GM23248 (cell line): Measurements from ENCODE around the gene VPS25. TPM values are rescaled to one million over a fixed set of nuclear protein-coding genes. Genes with fewer than 3 reads are reported as not detected.
A peak's percentile ranks its signal among the peaks of the same experiment; 100 is the strongest.

Experiments used
- DNase-seq: peaks from one replicate; pipeline ENCODE4 v3.0.0-alpha.2; 2015
- H2AFZ ChIP-seq: fragments of 200-600 bp; sonication (generic); 2 replicates; pipeline ENCODE4 v1.6.1; 2016; ENCODE audit warnings: antibody characterized with exemption
- H3F3A ChIP-seq: fragments of 200-600 bp; sonication (generic); 2 replicates; pipeline ENCODE4 v1.6.1; 2016; ENCODE audit warnings: mild to moderate bottlenecking, antibody characterized with exemption, mixed run types; ENCODE audit not compliant: insufficient read depth
- H3K27ac ChIP-seq: fragments of 200-600 bp; sonication (generic); 2 replicates; pipeline ENCODE4 v1.5.1; 2016; ENCODE audit warnings: mild to moderate bottlenecking
- H3K27me3 ChIP-seq: fragments of 200-600 bp; sonication (generic); replicated peaks from 2 replicates; pipeline ENCODE4 v1.6.1; 2016; ENCODE audit warnings: mild to moderate bottlenecking; ENCODE audit not compliant: insufficient read depth
- H3K36me3 ChIP-seq: fragments of 200-600 bp; sonication (generic); 2 replicates; pipeline ENCODE4 v1.6.1; 2016; ENCODE audit warnings: low read depth, mild to moderate bottlenecking
- H3K4me1 ChIP-seq: fragments of 200-600 bp; sonication (generic); 2 replicates; pipeline ENCODE4 v1.6.1; 2016; ENCODE audit warnings: mild to moderate bottlenecking; ENCODE audit not compliant: insufficient read depth
- H3K4me2 ChIP-seq: fragments of 200-600 bp; sonication (generic); one replicate; pipeline ENCODE4 v1.6.1; 2016; ENCODE audit warnings: mild to moderate bottlenecking; ENCODE audit not compliant: unreplicated experiment
- H3K4me3 ChIP-seq: fragments of 200-600 bp; sonication (generic); 2 replicates; pipeline ENCODE4 v1.5.1; 2016; ENCODE audit warnings: mild to moderate bottlenecking
- H3K79me2 ChIP-seq: fragments of 200-600 bp; sonication (generic); 2 replicates; pipeline ENCODE4 v1.6.1; 2016; ENCODE audit warnings: mild to moderate bottlenecking; ENCODE audit not compliant: insufficient read depth
- H3K9ac ChIP-seq: fragments of 200-600 bp; sonication (generic); 2 replicates; pipeline ENCODE4 v1.6.1; 2016; ENCODE audit warnings: mild to moderate bottlenecking
- H3K9me2 ChIP-seq: fragments of 200-600 bp; sonication (generic); 2 replicates; pipeline ENCODE4 v1.6.1; 2016; ENCODE audit warnings: mixed run types, mild to moderate bottlenecking, moderate library complexity; ENCODE audit not compliant: insufficient read depth
- H3K9me3 ChIP-seq: fragments of 200-600 bp; sonication (generic); one replicate; pipeline ENCODE4 v1.6.1; 2017; ENCODE audit warnings: low read depth
- H4K20me1 ChIP-seq: fragments of 200-600 bp; sonication (generic); 2 replicates; pipeline ENCODE4 v1.6.0; 2016; ENCODE audit not compliant: insufficient read depth
- EZH2 ChIP-seq: fragments of 200-600 bp; sonication (generic); IDR thresholded peaks from 2 replicates; pipeline ENCODE4 v1.6.1; 2018; ENCODE audit warnings: antibody characterized with exemption, mild to moderate bottlenecking; ENCODE audit not compliant: insufficient read depth, poor library complexity, severe bottlenecking
- EZH2phosphoT487 ChIP-seq: fragments of 200-600 bp; sonication (generic); IDR thresholded peaks from 2 replicates; pipeline ENCODE4 v1.6.1; 2018; ENCODE audit warnings: antibody characterized with exemption, moderate library complexity, mild to moderate bottlenecking, low read depth; ENCODE audit not compliant: insufficient read depth
- WGBS, 2 experiments: methylation state at CpG; one replicate each; pipeline ENCODE4 v1.1.6; 2015 to 2017; ENCODE audit warnings: low lambda C conversion rate in 2 of 2, low coverage in 1 of 2; ENCODE audit errors: missing lambda C conversion rate in 2 of 2; 5-methylcytosine and 5-hydroxymethylcytosine counted together
- in situ Hi-C: fragments of 300-500 bp; cut with MboI; formaldehyde crosslinking; loops from 2 replicates; pipeline ENCODE4 v1.15.0; 2020
- polyA plus RNA-seq: library from polyadenylated mRNA; unstranded; fragments of >200 nt; fragmentation: Nextera tagmentation; extraction: Ambion mirVana; gene quantifications from 2 replicates; pipeline ENCODE4 v1.2.1, GENCODE V29; 2016
- total RNA-seq: library from RNA; depleted of rRNA; stranded (reverse); fragments of >200 nt; shearing (Covaris generic); gene quantifications from 2 replicates; pipeline ENCODE4 v1.2.3, GENCODE V29; 2014

VPS25 gene
- total and polyA plus RNA-seq, 2 experiments from 2014 or later = 96.0 to 103 TPM

DNA sequence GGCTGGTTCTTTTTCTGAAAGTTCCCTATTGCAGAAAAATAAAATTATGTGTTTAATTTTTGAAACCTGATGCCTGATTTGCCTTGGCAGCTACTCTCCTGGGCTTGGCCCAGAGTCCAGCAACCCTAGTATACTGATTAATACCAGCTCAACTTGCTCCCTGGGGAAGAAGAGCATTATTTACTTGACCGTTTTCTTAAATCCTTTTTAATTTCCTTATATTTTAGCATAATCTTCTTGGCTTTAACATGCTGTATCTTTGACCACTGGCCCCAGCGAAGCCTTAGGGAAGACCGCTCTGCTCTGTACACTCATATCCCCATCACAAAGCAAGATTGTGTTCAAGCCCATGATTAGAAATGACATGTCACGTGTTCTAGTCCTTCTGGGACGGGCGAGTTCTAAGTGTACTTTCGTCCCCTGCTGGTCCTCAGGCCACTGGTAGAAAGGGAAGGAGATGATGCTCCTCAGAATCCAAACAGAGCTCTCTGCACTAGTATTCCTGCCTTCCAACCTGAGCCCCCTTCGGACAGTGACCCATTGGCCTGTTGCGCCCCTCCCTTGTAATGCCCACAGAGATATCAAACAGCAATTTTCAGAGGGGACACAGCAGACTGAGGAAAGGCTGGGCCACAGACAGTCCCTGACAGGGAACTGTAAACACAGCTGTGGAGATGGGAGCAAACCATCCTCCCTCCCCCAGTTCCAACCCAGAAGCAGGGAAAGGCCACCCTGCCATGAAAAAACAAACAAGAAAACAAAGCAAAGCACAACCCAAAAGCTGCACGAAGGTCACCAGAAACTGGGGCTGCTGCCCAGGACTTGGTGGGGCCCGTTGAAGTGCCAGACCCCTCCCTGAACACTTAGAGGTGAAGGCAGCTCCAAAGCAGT lies 24.1 kb upstream of the VPS25 start:
- H3K4me2 ChIP-seq = no peak overlapping the region
- WGBS, 2 experiments = 33 to 36% methylated on average over 11 of the region's 11 CpGs
- no peaks in the 10 kb centered on the region for H3F3A ChIP-seq
- H3K27ac ChIP-seq = no peak overlapping the region
- no peaks in the 10 kb centered on the region for H4K20me1 ChIP-seq
- peaks cover 4% of the 10 kb centered on the region for H3K79me2 ChIP-seq
- H3K9me2 ChIP-seq = no peaks in the 10 kb centered on the region
- H2AFZ ChIP-seq = no peak overlapping the region; the same call in 1 of the 2 replicates
- no peaks in the 10 kb centered on the region for H3K27me3 ChIP-seq
- in situ Hi-C loops = loop anchor here (25.0 kb wide), 1 partner anchor 188 kb away; no protein-coding TSS in a partner anchor
- TF ChIP-seq EZH2 = no peak
- no peak for TF ChIP-seq EZH2phosphoT487
- H3K9ac ChIP-seq = no peak overlapping the region
- H3K4me3 ChIP-seq = no peak overlapping the region
- no peaks in the 10 kb centered on the region for H3K36me3 ChIP-seq
- H3K4me1 ChIP-seq = no peaks in the 10 kb centered on the region; the same call in 1 of the 2 replicates
- DNase-seq = no peak
- no peaks in the 10 kb centered on the region for H3K9me3 ChIP-seq

DNA sequence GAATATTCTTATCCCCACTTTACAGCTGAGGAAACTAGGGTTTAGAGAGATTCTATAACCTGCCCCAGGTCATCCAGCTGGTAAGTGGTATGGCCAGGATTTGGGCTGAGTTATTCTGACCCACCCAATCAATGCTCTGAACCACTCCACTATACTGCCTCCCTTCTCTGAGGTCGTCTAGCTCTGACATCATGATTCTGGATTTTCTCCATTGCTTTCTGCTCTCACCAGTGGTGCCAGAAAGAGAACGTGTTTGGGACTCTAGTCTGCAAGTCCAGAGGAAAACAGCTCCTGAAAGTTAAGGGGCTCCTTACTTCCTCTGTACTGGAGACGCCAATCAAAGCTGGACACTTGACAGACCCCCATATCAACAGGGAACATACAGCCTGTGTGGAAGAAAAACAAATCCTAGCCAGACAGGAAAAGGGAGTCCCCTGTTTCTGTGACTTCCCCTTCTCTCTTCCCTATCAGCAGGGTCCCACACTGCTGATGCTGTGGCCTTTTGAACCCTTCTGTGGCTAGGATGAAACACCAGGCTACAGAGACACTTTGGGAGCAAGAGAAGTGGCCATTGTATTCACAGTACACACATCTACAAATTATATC lies 22.4 kb upstream of the VPS25 start:
- H3K4me1 ChIP-seq = no peaks in the 10 kb centered on the region
- no peak overlapping the region for H3K27ac ChIP-seq
- no peak overlapping the region for H3K4me3 ChIP-seq
- no peaks in the 10 kb centered on the region for H3K79me2 ChIP-seq
- no peak overlapping the region for H2AFZ ChIP-seq
- WGBS, 2 experiments = 18 to 19% methylated on average over 3 of the region's 3 CpGs
- H3K27me3 ChIP-seq = no peaks in the 10 kb centered on the region
- no peaks in the 10 kb centered on the region for H3K36me3 ChIP-seq
- no peaks in the 10 kb centered on the region for H4K20me1 ChIP-seq
- no peak for DNase-seq
- no peaks in the 10 kb centered on the region for H3F3A ChIP-seq
- H3K9me3 ChIP-seq = no peaks in the 10 kb centered on the region
- TF ChIP-seq EZH2 = no peak
- TF ChIP-seq EZH2phosphoT487 = no peak
- in situ Hi-C loops = no loop called here
- H3K4me2 ChIP-seq = no peak overlapping the region
- H3K9ac ChIP-seq = no peak overlapping the region
- H3K9me2 ChIP-seq = no peaks in the 10 kb centered on the region

DNA sequence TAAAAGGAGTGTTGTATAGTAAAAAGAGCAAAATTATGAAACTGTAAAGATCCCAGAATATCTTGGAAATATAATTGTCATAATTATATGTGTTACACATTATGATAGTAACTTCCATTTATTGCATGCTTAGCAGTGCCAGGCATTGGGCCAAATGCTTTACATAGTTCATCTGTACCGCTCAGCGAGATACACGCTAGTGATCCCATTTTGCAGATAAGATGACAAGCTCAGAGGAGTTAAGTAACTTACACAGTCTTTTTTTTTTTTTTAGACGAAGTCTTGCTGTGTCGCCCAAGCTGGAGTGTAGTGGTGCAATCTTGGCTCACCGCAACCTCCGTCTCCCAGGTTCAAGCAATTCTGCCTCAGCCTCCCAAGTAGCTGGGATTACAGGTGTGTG lies 21.6 kb upstream of the VPS25 start:
- no peaks in the 10 kb centered on the region for H3K36me3 ChIP-seq
- no peaks in the 10 kb centered on the region for H3K9me2 ChIP-seq
- H3F3A ChIP-seq = no peaks in the 10 kb centered on the region
- H3K4me1 ChIP-seq = no peaks in the 10 kb centered on the region
- in situ Hi-C loops = no loop called here
- 72 to 78% methylated on average over 7 of the region's 7 CpGs for WGBS, 2 experiments
- no peak overlapping the region for H3K9ac ChIP-seq
- no peak overlapping the region for H2AFZ ChIP-seq
- no peaks in the 10 kb centered on the region for H3K79me2 ChIP-seq
- H3K27ac ChIP-seq = no peak overlapping the region
- H4K20me1 ChIP-seq = no peaks in the 10 kb centered on the region
- H3K4me3 ChIP-seq = no peak overlapping the region
- H3K27me3 ChIP-seq = no peaks in the 10 kb centered on the region
- H3K9me3 ChIP-seq = no peaks in the 10 kb centered on the region
- TF ChIP-seq EZH2phosphoT487 = no peak
- no peak for TF ChIP-seq EZH2
- H3K4me2 ChIP-seq = no peak overlapping the region
- no peak for DNase-seq

DNA sequence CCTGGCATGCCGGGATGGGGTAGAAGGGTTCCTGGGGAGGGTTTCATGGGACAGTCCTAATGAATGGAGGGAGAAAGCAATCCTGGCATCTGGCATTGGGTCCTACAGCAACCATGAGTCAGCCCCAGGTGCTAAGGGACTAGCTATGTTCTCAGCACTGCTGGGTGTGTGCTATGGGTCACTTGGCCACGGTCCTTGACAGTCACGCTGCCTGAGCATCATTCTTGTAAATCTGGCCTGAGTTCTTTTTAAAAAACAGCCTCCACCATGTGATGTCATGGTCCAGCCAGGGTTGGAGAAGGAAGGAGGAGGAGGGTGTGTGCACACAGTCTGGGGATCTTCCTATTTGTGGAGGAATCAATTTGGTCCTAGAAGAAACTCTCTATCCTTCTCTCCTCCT lies 18.5 kb upstream of the VPS25 start:
- H3K9ac ChIP-seq = no peak overlapping the region
- H3K36me3 ChIP-seq = no peaks in the 10 kb centered on the region
- H3K79me2 ChIP-seq = no peaks in the 10 kb centered on the region
- H3K4me1 ChIP-seq = no peaks in the 10 kb centered on the region
- H3K27ac ChIP-seq = no peak overlapping the region
- no peak overlapping the region for H3K4me3 ChIP-seq
- no peak for TF ChIP-seq EZH2
- TF ChIP-seq EZH2phosphoT487 = no peak
- H3F3A ChIP-seq = no peaks in the 10 kb centered on the region
- in situ Hi-C loops = no loop called here
- DNase-seq = peak; percentile 70
- H2AFZ ChIP-seq = no peak overlapping the region
- 17 to 34% methylated on average over 3 of the region's 3 CpGs for WGBS, 2 experiments
- H3K27me3 ChIP-seq = peaks cover 13% of the 10 kb centered on the region
- H3K9me3 ChIP-seq = no peaks in the 10 kb centered on the region
- H3K4me2 ChIP-seq = no peak overlapping the region
- no peaks in the 10 kb centered on the region for H4K20me1 ChIP-seq
- no peaks in the 10 kb centered on the region for H3K9me2 ChIP-seq
